PFSK-1 (cell line): ENCODE data around the gene CEP162.

Experiments
- FOXP2 ChIP-seq: optimal IDR thresholded peaks from 2 replicates; pipeline ENCODE3; 2011; ENCODE audit warnings: borderline replicate concordance, control low read depth, inconsistent platforms; ENCODE audit not compliant: insufficient read depth; ENCODE audit errors: extremely low read length, extremely low read depth
- POLR2AphosphoS5 ChIP-seq: IDR thresholded peaks from 2 replicates; pipeline ENCODE4 v1.6.1; 2012; ENCODE audit warnings: low read depth, mild to moderate bottlenecking, control low read depth, low read length, moderate library complexity
- SIN3A ChIP-seq: IDR thresholded peaks from 2 replicates; pipeline ENCODE4 v1.6.1; 2012; ENCODE audit warnings: mild to moderate bottlenecking, low read length, moderate library complexity, borderline replicate concordance; ENCODE audit not compliant: insufficient read depth
- TAF1 ChIP-seq: IDR thresholded peaks from 2 replicates; pipeline ENCODE4 v1.6.1; 2012; ENCODE audit warnings: low read length, control low read depth, borderline replicate concordance; ENCODE audit not compliant: insufficient read depth
- TF ChIP-seq, protein P1 (sequence below), 2 experiments: IDR thresholded peaks; 2 replicates each; pipeline versions ENCODE4 v1.6.1 to v1.8.0; 2011 to 2012; ENCODE audit warnings: low read depth in 2 of 2, low read length in 2 of 2, control low read depth in 1 of 2, inconsistent platforms in 1 of 2, mild to moderate bottlenecking in 1 of 2, moderate library complexity in 1 of 2; ENCODE audit not compliant: insufficient read depth in 1 of 2

CEP162 gene

DNA sequence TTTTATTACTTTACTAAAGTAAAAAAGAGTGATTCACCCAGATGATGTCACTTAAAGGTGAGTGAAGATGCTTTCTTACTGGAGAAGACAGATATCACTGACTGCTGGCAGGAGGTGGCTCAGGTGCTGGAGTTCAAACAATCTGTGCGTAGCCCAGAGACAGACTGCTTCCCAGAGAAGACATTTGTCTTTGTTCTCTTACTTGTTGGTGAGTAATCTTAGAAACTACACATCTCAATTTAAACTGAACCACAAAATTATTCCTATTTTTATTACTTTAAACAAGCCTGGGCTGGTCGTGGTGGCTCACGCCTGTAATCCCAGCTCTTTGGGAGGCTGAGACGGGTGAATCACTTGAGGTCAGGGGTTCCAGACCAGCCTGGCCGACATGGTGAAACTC is 92.2 kb downstream of the CEP162 start:
- TF ChIP-seq POLR2AphosphoS5 (no peak), TAF1 (no peak), SIN3A (no peak), FOXP2 (no peak)
- TF ChIP-seq, protein P1, sequence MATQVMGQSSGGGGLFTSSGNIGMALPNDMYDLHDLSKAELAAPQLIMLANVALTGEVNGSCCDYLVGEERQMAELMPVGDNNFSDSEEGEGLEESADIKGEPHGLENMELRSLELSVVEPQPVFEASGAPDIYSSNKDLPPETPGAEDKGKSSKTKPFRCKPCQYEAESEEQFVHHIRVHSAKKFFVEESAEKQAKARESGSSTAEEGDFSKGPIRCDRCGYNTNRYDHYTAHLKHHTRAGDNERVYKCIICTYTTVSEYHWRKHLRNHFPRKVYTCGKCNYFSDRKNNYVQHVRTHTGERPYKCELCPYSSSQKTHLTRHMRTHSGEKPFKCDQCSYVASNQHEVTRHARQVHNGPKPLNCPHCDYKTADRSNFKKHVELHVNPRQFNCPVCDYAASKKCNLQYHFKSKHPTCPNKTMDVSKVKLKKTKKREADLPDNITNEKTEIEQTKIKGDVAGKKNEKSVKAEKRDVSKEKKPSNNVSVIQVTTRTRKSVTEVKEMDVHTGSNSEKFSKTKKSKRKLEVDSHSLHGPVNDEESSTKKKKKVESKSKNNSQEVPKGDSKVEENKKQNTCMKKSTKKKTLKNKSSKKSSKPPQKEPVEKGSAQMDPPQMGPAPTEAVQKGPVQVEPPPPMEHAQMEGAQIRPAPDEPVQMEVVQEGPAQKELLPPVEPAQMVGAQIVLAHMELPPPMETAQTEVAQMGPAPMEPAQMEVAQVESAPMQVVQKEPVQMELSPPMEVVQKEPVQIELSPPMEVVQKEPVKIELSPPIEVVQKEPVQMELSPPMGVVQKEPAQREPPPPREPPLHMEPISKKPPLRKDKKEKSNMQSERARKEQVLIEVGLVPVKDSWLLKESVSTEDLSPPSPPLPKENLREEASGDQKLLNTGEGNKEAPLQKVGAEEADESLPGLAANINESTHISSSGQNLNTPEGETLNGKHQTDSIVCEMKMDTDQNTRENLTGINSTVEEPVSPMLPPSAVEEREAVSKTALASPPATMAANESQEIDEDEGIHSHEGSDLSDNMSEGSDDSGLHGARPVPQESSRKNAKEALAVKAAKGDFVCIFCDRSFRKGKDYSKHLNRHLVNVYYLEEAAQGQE (IDR thresholded peaks at IDR 0.05; ENCODE audit: insufficient read depth in 1 of 2, low read depth in 2 of 2, low read length in 2 of 2): no peak

GRCh38 chr6:84123186-84123585 is 104.3 kb downstream of the CEP162 start:
- TF ChIP-seq, protein P1 (IDR thresholded peaks at IDR 0.05; ENCODE audit: insufficient read depth in 1 of 2, low read depth in 2 of 2, low read length in 2 of 2): no peak
- TF ChIP-seq FOXP2 (no peak), POLR2AphosphoS5 (no peak), SIN3A (no peak), TAF1 (no peak)

DNA sequence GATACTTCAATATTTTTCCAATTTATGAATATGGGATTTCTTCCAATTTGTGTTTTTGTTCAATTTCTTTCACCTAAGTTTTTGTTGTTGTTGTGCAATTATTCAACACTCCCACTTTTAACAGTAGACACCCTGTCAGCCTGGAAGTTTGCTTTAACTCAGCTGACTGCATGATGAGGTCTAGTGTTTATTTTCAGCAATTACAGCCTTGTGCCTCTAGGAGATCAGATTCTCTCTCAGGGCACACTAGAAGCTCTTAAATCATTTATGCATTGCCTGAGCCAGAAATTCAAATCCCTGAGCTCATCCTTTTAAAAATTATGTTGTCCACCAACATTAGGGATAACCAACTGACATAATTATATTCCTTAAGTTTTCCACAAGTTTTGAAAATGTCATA is 108.2 kb downstream of the CEP162 start:
- TF ChIP-seq, protein P1 (IDR thresholded peaks at IDR 0.05; ENCODE audit: insufficient read depth in 1 of 2, low read depth in 2 of 2, low read length in 2 of 2): no peak
- TF ChIP-seq POLR2AphosphoS5 (no peak), SIN3A (no peak), TAF1 (no peak), FOXP2 (no peak)

GRCh38 chr6:84118191-84118590 is 109.3 kb downstream of the CEP162 start:
- TF ChIP-seq, protein P1 (IDR thresholded peaks at IDR 0.05; ENCODE audit: insufficient read depth in 1 of 2, low read depth in 2 of 2, low read length in 2 of 2): no peak
- TF ChIP-seq SIN3A: no peak
- TF ChIP-seq FOXP2: no peak
- no peak for TF ChIP-seq TAF1
- no peak for TF ChIP-seq POLR2AphosphoS5

DNA sequence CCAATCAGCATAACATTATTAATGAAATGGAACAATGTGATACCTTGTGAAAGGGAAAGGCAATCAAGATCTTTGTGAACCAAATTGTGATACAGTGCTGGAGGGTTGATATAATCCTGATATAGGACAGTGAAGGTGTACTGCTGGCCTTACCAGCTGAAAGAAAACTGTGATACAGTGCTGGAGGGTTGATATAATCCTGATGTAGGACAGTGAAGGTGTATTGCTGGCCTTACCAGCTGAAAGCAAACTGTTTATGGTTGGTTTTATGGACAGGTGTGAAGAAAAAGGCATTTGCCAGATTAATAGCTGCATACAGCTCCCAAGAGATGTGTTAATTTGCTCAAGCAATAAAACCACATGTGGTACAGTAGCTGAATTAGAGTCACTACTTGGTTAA is 119.9 kb downstream of the CEP162 start:
- no peak for TF ChIP-seq SIN3A
- no peak for TF ChIP-seq FOXP2
- TF ChIP-seq, protein P1 (IDR thresholded peaks at IDR 0.05; ENCODE audit: insufficient read depth in 1 of 2, low read depth in 2 of 2, low read length in 2 of 2): no peak
- no peak for TF ChIP-seq POLR2AphosphoS5
- no peak for TF ChIP-seq TAF1
